Measurements from ENCODE around the gene CLTCL1.

Gene CLTCL1

GRCh38 chr22:19193879-19194278 is 97.6 kb downstream of the CLTCL1 start:
- DNase-seq, result no peak

- no peak for DNase-seq
Observed at GRCh38 chr22:19187716-19188563, 103.6 kb downstream of the CLTCL1 start.

- no peak for DNase-seq
Observed at GRCh38 chr22:19184276-19184997, 107.1 kb downstream of the CLTCL1 start.

GRCh38 chr22:19183216-19183615 is 108.3 kb downstream of the CLTCL1 start:
- no peak for DNase-seq

GRCh38 chr22:19182472-19183157 is 108.9 kb downstream of the CLTCL1 start:
- no peak for DNase-seq

GRCh38 chr22:19181786-19182471 is 109.6 kb downstream of the CLTCL1 start:
- DNase-seq, result no peak

- DNase-seq, result no peak
Observed at GRCh38 chr22:19180740-19181410, 110.6 kb downstream of the CLTCL1 start.

GRCh38 chr22:19180234-19180633 is 111.3 kb downstream of the CLTCL1 start:
- DNase-seq, result no peak

- DNase-seq, result peak; percentile 63
Observed at GRCh38 chr22:19179497-19180048, 111.9 kb downstream of the CLTCL1 start.

- peak; percentile 85 for DNase-seq
Observed at GRCh38 chr22:19178657-19179496, 112.6 kb downstream of the CLTCL1 start, which contains the start of gene SLC25A1. TSS of gene SLC25A1 (minus strand) at chr22:19178736. CDS start at chr22:19178673, 63 bp downstream.

GRCh38 chr22:19178065-19178656 is 113.4 kb downstream of the CLTCL1 start:
- peak; percentile 61 for DNase-seq

- DNase-seq, result no peak
Observed at GRCh38 chr22:19177164-19178064, 114.1 kb downstream of the CLTCL1 start.

- DNase-seq, result no peak
Observed at GRCh38 chr22:19176732-19177131, 114.8 kb downstream of the CLTCL1 start.

- no peak for DNase-seq
Observed at GRCh38 chr22:19176175-19176643, 115.3 kb downstream of the CLTCL1 start.

GRCh38 chr22:19175602-19176174 is 115.8 kb downstream of the CLTCL1 start:
- DNase-seq, result no peak

GRCh38 chr22:19175026-19175601 is 116.4 kb downstream of the CLTCL1 start:
- DNase-seq, result no peak

GRCh38 chr22:19174106-19175025 is 117.2 kb downstream of the CLTCL1 start:
- no peak for DNase-seq
